A172 (cell line): ENCODE data around the gene POT1. TPM values are rescaled to one million over a fixed set of nuclear protein-coding genes. Genes with fewer than 3 reads are reported as not detected.
A peak's percentile ranks its signal among the peaks of the same experiment; 100 is the strongest.

Experiments used
- DNase-seq: peaks from one replicate; pipeline ENCODE4 v3.0.0-alpha.2; 2015; ENCODE audit warnings: low spot score
- total RNA-seq: library from RNA; depleted of rRNA; stranded (reverse); fragments of >200 nt; shearing (Covaris generic); gene quantifications from 2 replicates; pipeline ENCODE4 v1.2.3, GENCODE V29; 2014

Gene POT1
- total RNA-seq, 1 experiment from 2014 or later = 34.6 TPM

- no peak for DNase-seq
Observed at GRCh38 chr7:124909808-124910207, 19.8 kb downstream of the POT1 start.

- DNase-seq = no peak
Observed at GRCh38 chr7:124908259-124908658, 21.4 kb downstream of the POT1 start.

GRCh38 chr7:124907490-124907889 is 22.1 kb downstream of the POT1 start:
- DNase-seq = no peak

- no peak for DNase-seq
Observed at GRCh38 chr7:124898531-124898930, 31.1 kb downstream of the POT1 start.

GRCh38 chr7:124896001-124896400 is 33.6 kb downstream of the POT1 start:
- DNase-seq = no peak

GRCh38 chr7:124893140-124893827 is 36.3 kb downstream of the POT1 start:
- DNase-seq = no peak

GRCh38 chr7:124887247-124887646 is 42.4 kb downstream of the POT1 start:
- no peak for DNase-seq

GRCh38 chr7:124881981-124882380 is 47.6 kb downstream of the POT1 start:
- no peak for DNase-seq

GRCh38 chr7:124879771-124880170 is 49.9 kb downstream of the POT1 start:
- DNase-seq = no peak

GRCh38 chr7:124879103-124879502 is 50.5 kb downstream of the POT1 start:
- DNase-seq = no peak

- no peak for DNase-seq
Observed at GRCh38 chr7:124874644-124875163, 54.9 kb downstream of the POT1 start.

- no peak for DNase-seq
Observed at GRCh38 chr7:124857672-124858235, 71.9 kb downstream of the POT1 start.

- DNase-seq = peak; percentile 19
Observed at GRCh38 chr7:124856299-124856888, 73.2 kb downstream of the POT1 start.

- DNase-seq = no peak
Observed at GRCh38 chr7:124843336-124843735, 86.3 kb downstream of the POT1 start.

GRCh38 chr7:124840435-124840834 is 89.2 kb downstream of the POT1 start:
- no peak for DNase-seq

GRCh38 chr7:124839687-124840086 is 89.9 kb downstream of the POT1 start:
- no peak for DNase-seq

- no peak for DNase-seq
Observed at GRCh38 chr7:124836173-124836572, 93.5 kb downstream of the POT1 start.

GRCh38 chr7:124818807-124819206 is 110.8 kb downstream of the POT1 start:
- DNase-seq = no peak

- DNase-seq = peak; percentile 1
Observed at GRCh38 chr7:124813994-124814798, 115.4 kb downstream of the POT1 start.

GRCh38 chr7:124812764-124813163 is 116.9 kb downstream of the POT1 start:
- DNase-seq = no peak

- no peak for DNase-seq
Observed at GRCh38 chr7:124811341-124811740, 118.3 kb downstream of the POT1 start.

GRCh38 chr7:124810605-124811004 is 119.0 kb downstream of the POT1 start:
- DNase-seq = no peak
